ENCODE measurements around the gene INPP5F.
"Not testable (repeated sequence)": the region's sequence is repeated elsewhere in the genome, so short reads cannot be mapped to it uniquely, and the experiment has no call there.

Gene INPP5F

DNA sequence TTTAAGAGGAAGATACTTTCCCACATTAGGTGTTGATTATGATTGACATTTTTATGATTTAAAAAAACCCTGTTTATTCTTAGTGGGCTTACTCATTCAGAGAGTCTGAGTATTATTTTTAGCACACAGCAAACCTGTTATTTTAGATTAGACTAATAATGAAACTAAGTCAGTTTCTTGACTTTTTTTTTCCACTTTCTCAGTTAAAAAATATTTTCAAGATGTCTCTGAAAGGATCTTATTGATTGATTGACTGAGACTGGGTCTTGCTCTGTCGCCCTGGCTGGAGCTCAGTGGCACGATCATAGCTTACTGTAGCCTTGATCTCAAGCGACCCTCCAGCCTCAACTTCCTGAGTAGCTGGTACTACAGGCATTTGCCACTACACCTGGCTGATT lies 20.4 kb upstream of the INPP5F start:
- DNase-seq (ENCODE audit: low read depth), result no peak

DNA sequence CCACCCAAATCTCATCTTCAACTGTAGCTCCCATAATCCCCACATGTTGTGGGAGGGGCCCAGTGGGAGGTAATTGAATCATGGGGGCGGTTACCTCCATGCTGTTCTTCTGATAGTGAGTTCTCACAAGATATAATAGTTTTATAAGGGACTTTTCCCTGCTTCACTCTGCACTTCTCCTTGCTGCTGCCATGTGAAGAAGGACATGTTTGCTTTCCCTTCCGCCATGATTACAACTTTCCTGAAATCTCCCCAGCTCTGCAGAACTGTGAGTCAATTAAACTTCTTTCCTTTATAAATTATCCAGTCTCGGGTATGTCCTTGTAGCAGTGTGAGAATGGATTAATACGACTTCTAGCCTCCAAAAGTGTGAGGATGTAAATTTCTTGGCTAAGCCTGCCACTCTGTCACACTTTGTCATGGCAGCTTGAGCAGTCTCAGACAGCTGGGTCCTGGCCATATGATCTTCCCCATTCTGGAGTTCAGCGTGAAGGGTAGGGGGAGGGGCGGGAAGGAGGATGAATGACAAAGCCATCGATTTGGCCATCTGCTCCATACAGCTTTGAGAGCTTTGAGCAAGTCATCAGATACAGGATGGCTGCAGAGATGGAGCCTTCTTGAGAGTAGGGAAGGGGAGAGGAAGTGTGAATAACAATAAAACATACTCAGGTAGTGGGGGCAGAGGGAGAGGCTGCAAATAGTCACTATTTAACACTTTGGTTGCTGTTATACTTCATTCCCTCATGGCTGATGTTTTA lies 19.1 kb upstream of the INPP5F start:
- DNase-seq (ENCODE audit: low read depth), result no peak

DNA sequence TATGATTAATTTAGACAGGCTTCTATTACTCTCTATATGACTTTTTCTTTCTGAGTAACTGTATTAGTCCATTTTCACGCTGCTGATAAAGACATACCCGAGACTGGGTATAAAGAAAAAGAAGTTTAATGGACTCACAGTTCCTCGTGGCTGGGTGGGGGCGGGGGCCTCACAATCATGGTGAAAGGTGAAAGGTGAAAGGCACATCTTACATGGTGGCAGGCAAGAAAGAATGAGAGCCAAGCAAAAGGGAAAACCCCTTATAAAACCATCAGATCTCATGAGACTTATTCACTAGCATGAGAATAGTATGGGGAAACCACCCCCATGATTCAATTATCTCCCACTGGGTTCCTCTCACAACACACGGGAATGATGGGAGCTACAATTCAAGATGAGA lies 18.5 kb upstream of the INPP5F start:
- DNase-seq (ENCODE audit: low read depth), result not testable (repeated sequence)

DNA sequence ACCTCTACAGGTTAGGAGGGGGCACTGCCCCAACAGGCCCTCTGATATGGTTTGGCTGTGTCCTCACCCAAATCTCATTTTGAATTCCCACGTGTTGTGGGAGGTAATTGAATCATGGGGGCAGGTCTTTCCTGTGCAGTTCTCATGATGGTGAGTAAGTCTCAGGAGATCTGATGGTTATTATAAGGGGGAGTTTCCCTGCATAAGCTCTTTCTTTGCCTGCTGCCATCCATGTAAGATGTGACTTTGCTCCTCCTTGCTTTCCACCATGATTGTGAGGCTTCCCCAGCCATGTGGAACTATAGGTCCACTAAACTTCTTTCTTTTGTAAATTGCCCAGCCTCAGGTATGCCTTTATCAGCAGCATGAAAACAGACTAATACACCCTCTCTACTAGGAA lies 14.9 kb upstream of the INPP5F start:
- not testable (repeated sequence) for DNase-seq (ENCODE audit: low read depth)

DNA sequence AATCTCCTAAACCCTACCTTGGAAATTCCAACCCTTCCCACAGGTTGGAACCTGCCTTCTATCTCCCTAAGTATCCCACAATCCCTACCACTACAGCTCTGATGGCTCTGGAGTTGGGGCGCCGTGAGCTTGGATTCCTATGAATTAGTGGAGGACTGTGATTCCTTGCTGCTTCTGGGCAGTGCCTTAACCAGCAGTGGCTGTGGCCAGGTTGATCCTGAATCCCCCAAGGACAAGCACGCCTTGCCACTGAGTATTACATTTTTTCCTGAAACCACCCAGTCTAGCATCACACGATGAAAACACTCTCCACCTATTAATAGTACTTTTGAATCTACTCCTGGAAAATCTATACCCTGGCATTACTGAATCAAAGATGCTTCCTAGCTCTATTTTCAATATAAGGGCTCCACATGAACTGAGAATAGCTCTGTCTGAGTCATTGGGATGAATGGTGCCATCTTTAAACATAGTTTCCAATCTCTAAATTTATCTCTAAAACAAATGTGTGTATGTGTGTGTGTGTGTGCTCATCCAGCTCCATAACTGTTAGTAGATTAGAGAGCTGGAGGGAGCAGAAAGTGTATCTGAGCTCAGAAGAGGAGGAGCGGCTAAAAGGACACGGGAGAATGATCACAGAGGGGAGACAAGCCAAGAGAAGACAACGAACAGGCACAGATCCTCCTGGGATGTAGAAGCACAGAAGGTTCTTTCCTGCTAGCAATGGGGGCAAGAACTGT lies 11.9 kb upstream of the INPP5F start:
- DNase-seq (ENCODE audit: low read depth), result no peak

DNA sequence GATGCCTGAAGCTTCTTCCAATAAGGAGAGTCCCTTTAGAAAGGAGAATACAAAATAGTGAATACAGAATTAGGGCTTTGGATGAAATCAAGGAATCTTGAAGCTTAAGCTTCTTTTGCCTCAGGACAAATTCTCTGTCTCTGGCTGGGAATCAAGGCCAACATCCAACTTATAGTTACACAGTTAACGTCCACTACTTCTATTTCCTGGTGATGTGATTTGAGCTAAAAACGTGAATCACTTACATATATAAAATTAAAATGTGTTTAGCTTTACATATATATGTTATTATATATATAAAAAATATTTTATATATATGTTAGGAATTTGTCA lies 11.4 kb upstream of the INPP5F start:
- DNase-seq (ENCODE audit: low read depth), result no peak

DNA sequence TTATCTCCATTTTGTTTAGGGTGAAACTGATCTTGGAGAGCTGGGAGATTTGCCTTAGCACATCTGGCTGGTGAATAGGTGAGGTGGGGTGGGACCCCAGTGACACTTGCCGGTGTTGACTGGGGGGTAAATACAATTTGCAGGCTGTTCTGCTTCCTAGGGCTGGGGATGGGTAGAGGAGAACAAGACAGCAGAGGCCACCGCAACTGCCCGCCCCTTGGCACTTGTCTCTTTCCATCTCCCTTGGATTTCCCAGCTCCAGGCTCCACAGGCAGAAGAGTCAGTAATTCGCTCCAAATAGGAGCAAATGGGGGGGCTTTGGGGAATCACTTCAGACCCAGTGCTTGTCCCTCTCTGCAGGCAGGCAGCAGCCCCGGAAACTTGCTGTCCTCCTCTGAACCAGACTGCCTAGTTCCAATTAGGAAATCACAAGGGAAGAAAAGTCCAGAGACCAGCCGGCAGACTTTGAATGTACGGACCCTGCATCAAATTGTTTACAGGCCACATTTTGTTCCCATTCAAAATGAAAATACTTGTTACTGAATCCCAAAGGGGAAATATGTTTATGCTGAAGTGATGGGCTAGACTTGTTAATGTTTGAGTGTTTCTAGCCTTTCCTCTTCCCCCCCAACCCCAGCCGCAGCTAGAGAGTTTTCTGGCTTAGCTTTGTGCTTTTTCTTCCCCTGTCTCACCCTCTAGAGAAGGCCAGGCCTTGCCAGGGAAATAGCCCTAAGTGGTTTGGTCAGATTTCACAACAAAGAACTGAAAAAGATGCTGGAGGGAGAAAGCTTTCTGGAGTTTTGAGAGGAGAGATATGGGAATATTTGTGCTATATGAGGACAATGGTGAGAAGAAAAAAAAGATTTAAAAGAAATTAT lies 10.0 kb upstream of the INPP5F start:
- no peak for DNase-seq (ENCODE audit: low read depth)

DNA sequence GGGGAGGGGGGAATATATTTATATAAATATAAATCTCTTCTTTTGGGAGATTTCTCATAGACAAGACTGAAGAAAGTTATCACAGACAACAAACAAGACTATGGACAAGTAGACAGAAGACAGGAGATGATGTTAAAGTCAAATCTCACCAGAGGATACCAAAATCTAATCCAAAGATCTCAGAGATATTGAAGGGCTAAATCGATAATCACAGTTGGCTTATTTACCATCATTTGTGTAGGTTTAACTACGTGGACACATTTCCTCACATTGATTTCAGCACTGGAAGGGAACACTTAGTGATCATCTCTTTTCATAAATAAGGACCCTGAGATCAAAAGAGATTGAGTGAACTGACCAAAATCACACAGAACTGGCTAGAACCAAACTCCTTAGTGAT lies 2.7 kb upstream of the INPP5F start:
- DNase-seq (ENCODE audit: low read depth), result no peak

DNA sequence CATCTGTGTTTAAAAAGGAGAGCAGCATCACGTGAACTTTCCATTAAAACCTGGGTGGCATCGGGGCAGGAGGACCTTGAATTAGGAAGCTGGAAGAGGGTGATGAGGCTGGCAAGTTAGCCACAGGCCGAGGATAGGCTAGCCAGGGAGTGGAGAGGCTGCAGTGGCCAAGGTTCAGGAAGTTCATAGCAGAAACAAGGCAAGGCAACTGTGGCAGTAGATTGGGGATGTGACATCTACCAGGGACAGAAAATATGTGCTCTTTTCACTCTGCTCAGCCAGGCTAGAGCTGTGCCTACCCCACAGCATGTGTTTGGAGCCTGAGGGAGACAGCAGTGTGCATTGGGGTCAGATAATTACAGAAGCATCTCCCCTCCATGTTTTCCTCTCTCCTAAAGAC lies 2.2 kb upstream of the INPP5F start:
- no peak for DNase-seq (ENCODE audit: low read depth)

DNA sequence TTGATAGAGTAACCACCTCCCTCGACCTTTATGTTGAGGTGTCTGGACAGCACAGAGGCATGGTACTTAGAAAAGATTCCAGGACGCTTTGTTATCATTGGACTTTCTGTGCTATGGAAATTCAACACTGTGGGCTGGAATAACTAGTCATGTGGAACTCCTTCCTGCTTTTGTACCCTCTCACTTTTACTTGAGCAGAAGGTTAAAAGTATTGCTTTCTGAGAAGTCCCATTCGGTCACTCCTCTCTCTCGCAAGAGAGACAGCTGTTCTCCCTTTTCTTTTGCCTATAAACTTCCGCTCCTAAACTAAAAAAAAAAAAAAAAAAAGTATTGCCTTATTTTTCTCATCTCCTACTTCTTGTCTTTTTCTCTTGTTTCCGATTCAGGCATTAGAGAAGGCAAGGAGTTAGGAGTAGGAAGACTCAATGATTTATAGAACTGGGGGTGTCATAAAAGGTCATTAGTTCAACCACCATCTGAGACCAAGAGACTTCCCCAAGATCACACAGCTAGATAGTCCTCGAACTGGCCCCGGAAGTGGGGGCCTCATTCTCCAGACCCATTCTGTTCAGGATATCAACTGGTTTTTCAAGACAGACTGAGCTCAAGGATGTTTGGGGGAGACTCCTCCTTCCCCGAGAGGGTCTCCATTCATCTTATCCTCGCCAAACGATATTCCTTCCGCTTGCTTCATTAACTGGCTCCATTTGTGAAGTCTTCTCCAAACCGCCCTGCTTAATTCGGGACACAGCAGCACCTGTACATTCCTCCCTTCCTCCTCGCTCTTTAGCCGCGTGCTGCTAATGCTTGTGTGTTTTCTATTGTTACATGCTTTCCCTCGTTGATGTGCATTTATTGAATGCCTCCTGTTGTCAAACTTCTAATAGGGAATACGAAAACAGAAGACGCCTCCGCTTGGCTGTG lies 995 bp upstream of the INPP5F start:
- DNase-seq (ENCODE audit: low read depth), result peak; percentile 39

DNA sequence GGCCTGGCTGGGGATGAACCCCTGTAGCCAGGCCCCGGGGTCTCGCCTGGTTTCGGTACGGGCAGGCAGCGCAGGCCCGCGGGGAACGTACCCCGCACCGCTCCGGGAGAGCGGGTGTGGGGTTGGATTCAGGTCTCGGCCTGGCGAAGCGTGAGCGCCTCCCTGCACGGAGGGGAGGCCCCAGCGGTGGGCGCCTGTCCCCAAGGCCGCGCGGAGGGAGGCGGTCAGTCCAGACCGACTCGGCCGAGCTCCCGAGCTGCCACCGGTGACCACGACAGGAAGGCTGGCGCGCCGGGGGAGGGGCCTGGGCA lies 378 bp upstream of the INPP5F start:
- no peak for DNase-seq (ENCODE audit: low read depth)

DNA sequence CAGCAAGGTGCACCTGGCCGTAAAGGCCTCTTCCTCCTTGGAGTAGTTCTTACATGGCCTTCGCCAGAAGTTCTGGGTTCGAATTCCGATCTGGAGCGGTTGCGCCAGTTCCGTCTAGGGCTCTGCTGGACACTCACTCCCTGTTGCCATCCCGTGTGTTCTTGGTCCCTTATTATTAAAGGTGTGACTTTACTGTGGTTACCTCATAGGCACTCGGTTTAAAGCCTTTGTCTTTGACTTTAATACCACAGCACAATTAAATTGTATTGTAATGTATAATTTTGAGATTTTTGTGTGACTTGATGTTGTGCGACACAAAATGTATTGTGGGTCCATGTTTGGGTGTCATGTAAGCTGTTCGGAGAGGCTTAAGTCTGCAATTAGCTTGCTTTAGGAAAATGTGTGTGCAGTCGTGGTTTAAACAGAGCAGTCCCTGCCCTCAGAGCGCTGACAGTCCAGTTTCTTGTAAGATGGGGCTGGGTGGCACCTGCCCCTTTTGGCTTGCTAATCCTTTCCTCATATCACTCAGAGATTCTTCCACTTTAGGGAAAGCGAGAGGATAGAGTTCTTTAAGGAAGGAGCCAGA lies 919 bp downstream of the INPP5F start:
- no peak for DNase-seq (ENCODE audit: low read depth)

DNA sequence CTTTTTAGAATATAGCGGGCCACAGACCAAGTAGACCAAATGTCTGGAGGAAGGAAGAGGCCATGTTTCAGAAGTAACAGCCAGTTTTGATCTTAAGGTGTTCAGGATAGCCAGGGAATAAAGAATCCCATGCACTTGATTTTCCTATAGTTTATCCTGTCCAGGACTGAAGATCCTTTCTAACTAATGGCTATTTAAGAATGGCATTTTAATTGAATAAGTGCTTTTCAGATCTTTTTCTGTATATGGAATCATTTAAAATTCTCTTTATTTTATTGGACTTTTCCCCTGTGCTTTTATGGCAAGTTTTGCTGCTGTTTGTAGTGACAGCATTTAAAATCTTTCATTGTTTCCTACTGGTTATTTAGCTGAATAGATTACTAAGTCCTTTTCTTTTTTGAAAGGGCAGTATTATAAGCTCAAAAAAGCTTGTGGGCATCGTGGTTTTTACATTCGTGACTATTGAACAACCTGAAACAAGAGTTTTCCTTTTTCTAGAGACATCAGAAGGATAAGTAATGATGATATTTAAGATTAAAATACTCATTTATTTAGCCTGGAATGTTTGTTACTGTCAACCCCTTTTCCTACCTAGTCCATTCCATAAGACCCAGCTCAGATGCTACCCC lies 2.4 kb downstream of the INPP5F start:
- DNase-seq (ENCODE audit: low read depth), result no peak

DNA sequence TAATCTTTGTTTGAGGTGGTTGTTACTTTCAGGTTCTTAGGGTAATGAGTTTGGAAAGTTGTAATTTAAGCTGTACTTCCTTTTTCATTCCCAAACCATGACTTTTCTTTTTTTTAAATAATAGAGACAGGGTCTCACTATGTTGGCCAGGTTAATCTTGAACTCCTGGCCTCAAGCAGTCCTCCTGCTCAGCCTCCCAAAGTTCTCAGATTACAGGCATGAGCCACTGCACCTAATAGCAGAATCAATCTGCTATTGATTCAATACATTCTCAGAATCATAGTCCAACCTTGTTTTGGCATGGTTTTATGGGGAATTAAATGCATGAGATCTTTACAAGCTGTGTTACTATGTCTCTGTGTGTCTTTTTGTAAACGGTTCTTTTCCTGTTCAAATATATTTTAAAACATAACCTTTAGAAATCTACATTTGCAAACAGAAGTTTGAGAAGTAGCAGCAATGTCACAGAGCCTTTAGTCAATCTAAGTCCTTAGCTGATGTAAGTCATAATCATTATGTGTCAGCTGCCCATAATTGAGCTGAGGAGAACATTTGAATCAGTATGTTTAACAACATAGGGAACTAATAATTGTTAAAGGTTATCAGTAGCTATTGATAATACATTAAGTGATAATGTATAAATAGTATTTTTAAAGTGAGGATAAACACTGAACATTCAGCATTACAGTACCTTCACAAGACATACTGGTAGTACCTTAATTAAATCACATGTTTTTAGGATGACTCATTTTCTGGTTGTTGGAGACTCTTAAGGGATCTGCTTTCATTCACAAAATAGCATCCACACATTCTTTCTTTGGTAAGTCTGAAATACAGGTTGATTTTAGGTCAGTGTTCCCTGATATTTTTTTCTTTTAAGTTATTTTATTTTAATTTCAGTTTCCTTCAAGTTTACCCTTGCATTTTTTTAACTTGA lies 8.8 kb downstream of the INPP5F start:
- peak; percentile 76 for DNase-seq (ENCODE audit: low read depth)

DNA sequence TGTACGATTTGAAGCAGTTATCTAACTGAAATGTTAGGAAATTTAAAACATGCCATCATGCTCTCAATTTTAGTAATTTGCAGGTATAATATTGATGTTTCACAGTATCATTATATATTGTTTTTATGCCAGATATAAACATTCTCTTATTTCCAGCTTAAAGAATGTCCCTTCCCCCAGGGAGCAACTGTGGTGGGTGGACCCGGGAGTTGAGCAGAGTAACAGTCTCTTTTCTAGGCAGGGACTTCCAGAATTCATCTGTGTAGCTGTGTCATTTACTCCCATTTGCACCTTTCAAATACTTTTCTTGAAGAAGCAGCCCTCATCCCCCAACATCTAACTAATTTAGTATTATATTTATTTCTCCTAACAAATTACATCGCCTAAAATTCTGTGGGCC lies 9.6 kb downstream of the INPP5F start:
- DNase-seq (ENCODE audit: low read depth), result no peak

DNA sequence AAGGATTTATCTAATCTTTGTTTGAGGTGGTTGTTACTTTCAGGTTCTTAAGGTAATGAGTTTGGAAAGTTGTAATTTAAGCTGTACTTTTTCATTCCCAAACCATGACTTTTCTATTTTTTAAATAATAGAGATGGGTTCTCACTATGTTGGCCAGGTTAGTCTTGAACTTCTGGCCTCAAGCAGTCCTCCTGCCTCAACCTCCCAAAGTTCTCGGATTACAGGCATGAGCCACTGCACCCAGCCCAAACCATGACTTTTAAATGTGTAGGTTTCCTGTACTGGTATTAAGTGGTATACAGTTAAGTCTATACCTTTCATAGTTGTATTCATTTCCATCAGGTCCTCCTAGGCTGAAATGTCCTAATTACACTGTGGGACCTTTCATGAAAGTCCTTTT lies 10.4 kb downstream of the INPP5F start:
- DNase-seq (ENCODE audit: low read depth), result no peak

DNA sequence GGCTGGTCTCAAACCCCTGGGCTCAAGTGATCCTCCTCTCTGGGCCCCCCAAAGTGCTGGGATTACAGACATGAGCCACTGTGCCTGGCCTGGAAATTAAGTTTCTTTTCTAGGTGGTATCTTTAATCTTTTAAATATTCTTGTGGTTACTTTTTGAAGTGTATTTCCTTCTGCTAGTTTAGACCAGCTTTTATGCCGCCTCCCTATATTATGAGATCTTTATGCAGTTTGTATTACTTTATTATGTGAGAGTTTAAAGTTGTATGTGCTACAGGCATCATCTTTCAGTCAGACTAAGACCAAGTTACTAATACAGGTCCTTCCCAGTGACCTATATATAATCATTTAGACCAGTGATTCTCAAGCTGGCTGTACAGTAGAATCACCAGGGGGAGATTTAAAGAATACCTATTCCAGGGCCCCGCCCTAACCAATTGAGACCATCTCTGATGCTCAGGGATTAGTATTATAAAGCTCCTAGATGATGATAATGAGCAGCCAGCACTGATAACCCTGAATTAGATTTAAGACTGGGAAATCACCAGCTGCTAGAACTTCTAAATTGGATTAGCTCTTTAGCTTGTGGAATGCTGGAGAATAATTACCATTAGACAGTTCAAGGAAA lies 11.3 kb downstream of the INPP5F start:
- DNase-seq (ENCODE audit: low read depth), result no peak

DNA sequence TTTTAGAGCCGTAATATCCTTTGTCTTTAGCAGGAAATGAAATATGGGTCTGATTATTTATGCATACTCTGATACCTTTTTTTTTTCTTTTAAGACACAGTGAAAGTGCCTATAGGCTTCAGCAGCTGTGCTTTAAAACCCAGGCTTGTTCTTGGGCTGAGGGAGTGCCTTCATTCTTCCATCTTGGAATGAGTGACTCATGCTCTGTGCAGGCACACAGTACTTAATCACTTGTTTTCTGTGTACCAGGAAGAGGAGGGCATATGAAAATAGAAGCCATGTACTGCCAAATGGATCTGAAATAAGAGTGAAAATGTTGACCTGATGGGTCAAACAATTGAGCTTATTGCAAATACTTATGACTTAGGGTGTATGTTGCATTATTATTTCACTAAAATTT lies 12.0 kb downstream of the INPP5F start:
- DNase-seq (ENCODE audit: low read depth), result peak; percentile 88

DNA sequence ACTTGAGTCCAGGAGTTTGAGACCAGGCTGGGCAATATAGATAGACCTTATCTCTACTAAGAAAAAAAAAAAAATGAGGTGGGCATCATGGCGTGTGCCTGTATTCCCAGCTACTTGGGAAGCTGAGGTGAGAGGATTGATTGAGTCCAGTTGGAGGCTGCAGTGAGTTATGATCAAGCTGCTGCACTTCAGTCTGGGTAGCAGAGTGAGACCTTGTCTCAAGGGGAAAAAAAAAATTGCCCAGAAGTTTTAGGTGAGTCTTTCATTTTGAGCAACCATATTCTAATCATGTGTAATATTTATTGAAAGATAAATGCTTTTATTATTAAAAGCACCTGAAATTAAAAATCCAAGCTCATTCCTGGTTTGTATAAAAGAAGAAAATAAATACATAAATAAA lies 13.1 kb downstream of the INPP5F start:
- DNase-seq (ENCODE audit: low read depth), result no peak

DNA sequence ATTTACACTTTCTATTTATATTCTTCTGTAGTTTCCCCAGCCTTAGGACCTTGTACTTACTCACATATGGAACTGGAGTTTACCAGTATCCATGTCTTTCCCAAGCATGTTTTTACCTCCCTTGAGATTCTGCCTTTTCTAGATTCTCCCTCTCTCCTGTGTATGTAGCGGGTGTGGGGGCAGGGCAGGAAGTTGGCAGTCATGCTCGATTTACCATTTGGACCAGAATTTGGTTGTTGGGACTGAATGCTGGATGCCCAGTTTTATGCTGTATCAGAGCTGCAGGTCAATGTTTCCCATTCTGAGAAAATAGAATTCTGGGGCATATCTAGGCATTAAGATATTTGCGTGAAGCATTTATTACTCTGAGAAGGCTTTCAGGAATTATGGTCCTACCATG lies 14.2 kb downstream of the INPP5F start:
- DNase-seq (ENCODE audit: low read depth), result no peak
